GM12875 (cell line): Measurements from ENCODE around the gene ACTN1.
"Not testable (repeated sequence)": the region's sequence is repeated elsewhere in the genome, so short reads cannot be mapped to it uniquely, and the experiment has no call there.

Experiments
- H3K4me3 ChIP-seq: one replicate; pipeline ENCODE4 v1.5.1; 2011; ENCODE audit warnings: low read depth, low read length, control low read depth
- CTCF ChIP-seq: IDR thresholded peaks from 2 replicates; pipeline ENCODE4 v1.5.1; 2011; ENCODE audit warnings: low read depth, mild to moderate bottlenecking, control low read depth, inconsistent platforms, low read length, moderate library complexity, borderline replicate concordance; ENCODE audit not compliant: insufficient read depth

Gene ACTN1

GRCh38 chr14:68979021-68979721 is at the start of gene ACTN1:
TSS of gene ACTN1 (minus strand) at chr14:68979302. CDS start at chr14:68979056, 246 bp downstream.
- peak within 1 kb of the TSS; percentile 43 for H3K4me3 ChIP-seq
- no peak for TF ChIP-seq CTCF

- no peak for TF ChIP-seq CTCF
- H3K4me3 ChIP-seq, result no peak overlapping the region
Observed at GRCh38 chr14:69027242-69027913, 48.3 kb upstream of the ACTN1 start.

GRCh38 chr14:69023035-69023434 is 43.9 kb upstream of the ACTN1 start:
- H3K4me3 ChIP-seq, result no peak overlapping the region
- no peak for TF ChIP-seq CTCF

- not testable (repeated sequence) for H3K4me3 ChIP-seq
Observed at GRCh38 chr14:69022093-69022492, 43.0 kb upstream of the ACTN1 start.

GRCh38 chr14:69017706-69018105 is 38.6 kb upstream of the ACTN1 start:
- TF ChIP-seq CTCF, result no peak
- no peak overlapping the region for H3K4me3 ChIP-seq

GRCh38 chr14:69014829-69015259 is 35.7 kb upstream of the ACTN1 start:
- H3K4me3 ChIP-seq, result no peak overlapping the region
- no peak for TF ChIP-seq CTCF

- no peak for TF ChIP-seq CTCF
- H3K4me3 ChIP-seq, result no peak overlapping the region
Observed at GRCh38 chr14:69013943-69014782, 35.1 kb upstream of the ACTN1 start.
